GM18508 (cell line): Measurements from ENCODE around the gene TEX52.

Experiments
- ATAC-seq: cut with Tn5 transposase; IDR thresholded peaks from one replicate; pipeline ENCODE4 v1.9.1; 2021; ENCODE audit warnings: moderate number of reproducible peaks; ENCODE audit not compliant: insufficient read depth, unreplicated experiment

The TEX52 gene

DNA sequence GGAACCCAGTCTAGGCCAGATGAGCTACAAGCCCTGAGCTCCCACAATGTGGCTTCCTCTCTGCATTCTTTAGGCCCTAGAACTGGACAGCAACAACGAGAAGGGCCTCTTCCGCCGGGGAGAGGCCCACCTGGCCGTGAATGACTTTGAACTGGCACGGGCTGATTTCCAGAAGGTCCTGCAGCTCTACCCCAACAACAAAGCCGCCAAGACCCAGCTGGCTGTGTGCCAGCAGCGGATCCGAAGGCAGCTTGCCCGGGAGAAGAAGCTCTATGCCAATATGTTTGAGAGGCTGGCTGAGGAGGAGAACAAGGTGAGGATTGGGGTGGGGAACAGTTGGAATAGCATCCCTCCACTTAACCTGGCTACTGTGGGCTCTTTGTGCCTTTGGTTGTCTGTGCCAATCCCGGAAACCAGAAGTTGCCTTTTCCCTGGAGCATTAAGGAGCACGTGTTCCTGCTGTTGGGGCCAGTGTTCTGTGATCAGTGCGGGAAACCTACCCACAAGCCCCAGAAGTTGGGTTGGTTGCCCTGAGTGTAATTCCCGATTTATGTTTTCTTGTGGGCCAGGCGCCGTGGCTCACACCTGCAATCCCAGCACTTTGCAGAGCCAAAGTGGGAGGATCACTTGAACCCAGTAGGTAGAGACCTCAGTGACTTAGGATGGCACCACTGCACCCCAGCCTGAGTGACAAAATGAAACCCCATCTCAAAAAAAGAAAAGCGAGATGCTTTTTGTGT, 55.6 kb downstream of the TEX52 start:
- no peak for ATAC-seq

DNA sequence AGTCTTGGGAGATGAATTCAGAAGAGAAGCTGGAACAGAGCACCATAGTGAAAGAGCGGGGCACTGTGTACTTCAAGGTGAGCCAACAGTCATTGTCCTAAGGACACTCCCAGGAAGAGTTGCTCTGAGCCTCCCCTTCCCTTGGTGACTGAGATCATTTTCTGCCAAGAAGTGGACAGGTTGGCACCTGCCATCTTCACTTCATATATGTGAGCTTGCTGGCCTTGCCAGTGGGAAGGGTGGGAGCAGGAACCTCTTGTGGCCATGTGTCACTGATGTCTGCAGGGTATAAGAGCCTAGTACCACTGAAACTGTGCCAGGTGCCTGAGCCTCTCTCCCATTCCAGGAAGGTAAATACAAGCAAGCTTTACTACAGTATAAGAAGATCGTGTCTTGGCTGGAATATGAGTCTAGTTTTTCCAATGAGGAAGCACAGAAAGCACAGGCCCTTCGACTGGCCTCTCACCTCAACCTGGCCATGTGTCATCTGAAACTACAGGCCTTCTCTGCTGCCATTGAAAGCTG, 56.7 kb downstream of the TEX52 start:
- no peak for ATAC-seq
